ENCODE data around the gene PNKP.

PNKP gene

GRCh38 chr19:49866933-49867782 is at the start of gene PNKP:
TSS of gene PNKP (minus strand) at chr19:49867576. CDS start at chr19:49867204, 372 bp downstream.
- peak; percentile 73 to 91 (median 88) for DNase-seq (ENCODE audit: low read depth in 3 of 3)

GRCh38 chr19:49915271-49915670 is 47.9 kb upstream of the PNKP start:
- DNase-seq (ENCODE audit: low read depth in 3 of 3), result no peak

- no peak for DNase-seq (ENCODE audit: low read depth in 3 of 3)
Observed at GRCh38 chr19:49913720-49914119, 46.3 kb upstream of the PNKP start.

- no peak for DNase-seq (ENCODE audit: low read depth in 3 of 3)
Observed at GRCh38 chr19:49912965-49913685, 45.7 kb upstream of the PNKP start.

DNA sequence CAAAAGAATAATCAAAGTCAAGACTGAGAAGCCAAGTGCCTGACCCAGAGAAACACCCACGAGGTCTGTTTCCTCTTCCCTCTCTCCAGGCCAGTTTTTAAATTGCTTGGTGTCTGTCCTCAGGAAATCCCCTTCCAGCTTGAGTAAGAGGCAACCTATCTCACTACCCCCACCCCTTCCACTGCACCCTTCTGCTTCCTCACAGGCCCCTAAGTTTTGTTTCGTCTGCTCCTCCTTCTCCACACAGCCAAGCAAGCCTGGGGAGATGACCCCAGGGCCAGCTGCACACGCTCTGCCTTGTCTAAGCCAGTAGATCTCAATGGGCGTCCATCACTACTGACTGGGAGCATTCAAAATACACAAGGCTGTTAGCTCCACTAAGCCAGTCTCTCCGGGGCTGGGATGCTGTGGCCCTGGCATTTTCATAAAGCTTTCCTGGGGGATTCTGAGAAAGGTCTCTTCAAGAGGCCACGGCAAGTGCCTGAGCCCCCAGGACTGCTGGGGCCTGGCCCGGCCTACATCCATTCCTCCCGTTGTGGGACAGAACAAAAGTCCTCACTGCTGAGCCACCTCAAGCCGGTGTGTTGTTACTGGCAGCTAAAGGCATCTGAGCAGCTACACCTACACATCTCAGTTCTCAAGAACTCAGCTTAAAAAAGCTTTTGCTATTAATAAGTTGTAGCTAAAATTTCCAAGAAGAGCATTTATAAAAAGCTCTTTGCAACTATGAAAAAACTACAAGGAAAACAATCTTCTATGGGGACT is 44.2 kb upstream of the PNKP start:
- no peak for DNase-seq (ENCODE audit: low read depth in 3 of 3)

- no peak for DNase-seq (ENCODE audit: low read depth in 3 of 3)
Observed at GRCh38 chr19:49910179-49910578, 42.8 kb upstream of the PNKP start.

DNA sequence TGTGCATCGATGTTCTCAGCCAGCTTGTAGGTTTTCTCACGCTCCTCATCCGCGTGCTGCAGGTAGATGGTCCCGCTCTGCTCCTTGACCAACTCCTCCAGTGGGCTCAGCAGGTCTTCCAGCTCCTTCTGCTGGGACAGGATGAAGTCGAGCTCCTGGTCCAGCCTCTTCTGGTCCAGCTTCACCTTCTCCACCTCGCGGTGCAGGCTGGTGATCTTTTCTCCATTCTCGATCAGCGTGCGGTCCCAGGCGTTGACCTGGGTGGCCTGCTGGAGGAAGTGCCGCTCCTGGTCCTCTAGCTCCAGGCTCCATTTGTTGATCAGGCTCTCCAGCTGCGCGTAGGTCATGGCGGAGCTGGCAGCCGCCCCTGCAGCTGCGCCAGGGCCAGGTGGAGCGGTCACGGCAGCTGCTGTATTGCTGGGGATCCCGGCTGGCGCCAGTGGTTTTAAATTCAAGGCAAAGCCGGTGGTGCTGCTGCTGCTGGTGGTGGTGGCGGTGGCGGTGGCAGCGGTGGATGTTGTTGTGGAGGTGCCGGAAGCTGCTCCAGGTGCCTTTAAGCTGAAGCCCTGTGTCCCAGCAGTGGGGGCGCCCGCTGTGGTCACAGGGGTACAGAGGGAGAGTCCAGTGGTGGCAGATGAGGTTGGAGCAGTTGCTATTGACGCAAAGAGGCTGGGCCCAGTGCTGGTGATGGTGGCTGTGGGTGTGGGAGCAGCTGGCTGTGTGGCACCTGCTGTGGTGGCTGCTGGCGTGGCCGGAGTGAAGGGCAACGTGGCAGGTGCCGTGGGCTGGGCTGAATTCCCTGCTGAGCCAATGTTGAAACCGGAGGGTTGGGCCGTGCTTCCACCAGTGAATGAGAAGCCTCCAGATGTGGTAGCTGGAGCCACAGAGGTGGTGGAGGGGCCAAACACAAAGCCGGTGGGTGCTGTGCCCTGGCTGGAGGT is 41.4 kb upstream of the PNKP start:
- DNase-seq (ENCODE audit: low read depth in 3 of 3), result no peak

- DNase-seq (ENCODE audit: low read depth in 3 of 3), result no peak
Observed at GRCh38 chr19:49907745-49908446, 40.5 kb upstream of the PNKP start.

GRCh38 chr19:49906879-49907564 is 39.6 kb upstream of the PNKP start:
- no peak for DNase-seq (ENCODE audit: low read depth in 3 of 3)

GRCh38 chr19:49904136-49904535 is 36.8 kb upstream of the PNKP start:
- DNase-seq (ENCODE audit: low read depth in 3 of 3), result no peak

DNA sequence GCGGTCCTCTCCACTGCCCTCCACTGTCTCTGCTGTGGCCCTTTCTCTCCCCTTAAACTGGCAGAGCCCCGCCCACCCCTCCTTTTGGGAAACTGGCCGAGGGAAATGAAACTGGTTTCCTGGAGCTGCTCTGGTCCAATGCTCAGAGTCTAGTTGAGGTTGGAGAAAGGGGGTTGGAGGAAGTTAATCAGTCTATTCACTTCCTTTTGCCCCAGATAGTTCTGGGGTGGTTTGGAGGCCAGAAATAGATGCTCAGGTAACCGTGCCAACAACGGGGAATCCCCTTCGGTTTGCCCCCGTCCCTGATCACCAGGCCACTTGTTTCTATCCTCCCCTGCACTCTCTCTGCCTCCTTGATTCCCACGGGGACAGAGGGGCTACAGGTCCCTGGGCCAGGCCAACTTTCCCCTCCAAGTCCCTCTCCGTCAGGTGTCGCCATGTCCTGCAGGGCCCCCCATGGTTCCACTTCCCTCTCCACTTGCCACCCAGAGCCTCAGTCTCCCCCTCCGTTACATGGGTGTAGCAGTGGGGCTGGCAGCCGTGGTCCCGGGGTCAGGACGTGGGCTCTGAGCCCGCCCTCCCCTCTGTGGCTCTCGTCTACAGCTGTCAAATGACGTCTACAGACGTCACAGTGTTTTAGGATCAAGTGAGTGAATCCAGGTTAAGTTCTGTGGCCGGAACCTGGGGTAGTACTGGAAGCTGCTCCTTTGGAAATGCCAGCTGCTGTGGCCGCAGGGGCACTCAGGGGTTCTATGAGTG is 29.7 kb upstream of the PNKP start, which contains the start of gene IL4I1:
Gene IL4I1 (minus strand): TSS at position 25 of the 759 bp plus-strand sequence. CDS start 727 bp downstream, outside the sequence.
- DNase-seq (ENCODE audit: low read depth in 3 of 3), result peak in 2 of 3 experiments; percentile 29 to 60

GRCh38 chr19:49895566-49896297 is 28.4 kb upstream of the PNKP start:
- DNase-seq (ENCODE audit: low read depth in 3 of 3), result no peak

GRCh38 chr19:49894879-49895565 is 27.6 kb upstream of the PNKP start:
- DNase-seq (ENCODE audit: low read depth in 3 of 3), result no peak

DNA sequence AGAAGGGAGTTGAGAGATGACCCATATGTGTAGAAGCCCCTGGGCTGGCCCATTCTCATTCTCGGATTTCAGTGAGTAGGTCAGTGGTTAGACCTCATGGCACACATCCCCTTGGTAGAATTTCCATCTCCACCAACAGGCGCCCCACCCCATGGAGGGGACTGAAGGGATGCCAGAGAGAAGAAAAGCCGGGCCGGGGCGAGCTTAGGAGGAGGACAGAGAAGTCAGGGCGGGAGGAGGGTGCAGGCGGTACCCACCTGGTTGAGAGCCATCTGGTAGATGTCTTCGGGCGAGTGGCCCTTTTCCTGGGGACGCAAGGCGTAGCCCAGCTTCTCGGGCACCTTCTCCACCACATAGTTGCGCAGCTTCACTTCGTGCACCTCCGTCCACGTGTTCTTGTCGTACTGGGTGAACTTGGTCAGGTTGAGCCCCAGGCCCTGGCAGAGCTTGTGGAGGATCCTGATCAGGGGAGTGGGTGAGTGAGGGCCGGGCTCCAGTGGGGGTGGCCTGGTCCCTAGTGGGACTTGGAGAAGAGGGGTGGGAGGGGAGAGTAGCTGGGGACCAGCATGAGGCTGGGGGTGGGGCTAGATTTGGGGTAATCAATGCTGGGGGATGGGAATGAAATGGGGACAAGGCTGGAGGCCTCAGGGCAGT is 26.8 kb upstream of the PNKP start:
- no peak for DNase-seq (ENCODE audit: low read depth in 3 of 3)

DNA sequence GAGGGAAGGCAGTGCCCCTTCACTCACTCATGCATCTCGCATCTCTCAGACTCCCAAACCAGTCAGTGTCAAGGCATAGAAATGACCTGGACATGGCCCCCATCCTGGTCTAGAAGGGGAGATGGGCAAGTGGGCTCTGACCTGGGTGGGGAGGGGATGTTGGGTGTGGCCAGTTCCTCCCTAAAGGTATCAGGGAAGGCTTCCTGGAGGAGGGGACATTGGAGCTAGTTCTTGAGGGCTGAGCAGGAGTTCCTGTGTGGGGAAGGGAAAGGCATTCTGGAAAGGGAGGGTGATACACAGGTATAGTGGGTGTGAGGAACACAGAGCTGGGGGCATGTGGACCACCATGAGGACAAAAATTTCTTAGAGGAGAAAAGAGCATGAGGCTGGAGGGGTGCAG is 25.3 kb upstream of the PNKP start:
- no peak for DNase-seq (ENCODE audit: low read depth in 3 of 3)

GRCh38 chr19:49891393-49891792 is 24.0 kb upstream of the PNKP start:
- no peak for DNase-seq (ENCODE audit: low read depth in 3 of 3)

Measured in stimulated activated CD4-positive, alpha-beta T cell treated with anti-CD3 and anti-CD28 coated beads, TNF-alpha, amount 100 ng/mL, for 4 hours (primary cell).